Activated T-cell treated with anti-CD3 and anti-CD28 coated beads, Interleukin-2, amount 50 U/mL, for 1 hour (primary cell): Measurements from ENCODE around the gene GRIK4.
"Not testable (repeated sequence)": the region's sequence is repeated elsewhere in the genome, so short reads cannot be mapped to it uniquely, and the experiment has no call there.

Source experiments
- DNase-seq: peaks from one replicate; pipeline ENCODE4 v3.0.0-alpha.2; 2020

Gene GRIK4

GRCh38 chr11:120511116-120511819 is at the start of gene GRIK4:
GRIK4 (plus strand) TSS chr11:120511748; CDS start chr11:120660319, 148,571 bp downstream.
- peak; percentile 75 for DNase-seq

- no peak for DNase-seq
These were observed 48.7 kb upstream of the GRIK4 start for GRCh38 chr11:120462825-120463224.

- no peak for DNase-seq
These were observed 45.5 kb upstream of the GRIK4 start for GRCh38 chr11:120465921-120466534.

GRCh38 chr11:120467627-120468026 is 43.9 kb upstream of the GRIK4 start:
- DNase-seq = no peak

GRCh38 chr11:120471131-120471530 is 40.4 kb upstream of the GRIK4 start:
- DNase-seq = no peak

GRCh38 chr11:120471994-120472393 is 39.6 kb upstream of the GRIK4 start:
- no peak for DNase-seq

- no peak for DNase-seq
These were observed 38.0 kb upstream of the GRIK4 start for GRCh38 chr11:120473503-120473902.

GRCh38 chr11:120482149-120482548 is 29.4 kb upstream of the GRIK4 start:
- DNase-seq = no peak

- DNase-seq = no peak
These were observed 26.8 kb upstream of the GRIK4 start for GRCh38 chr11:120484722-120485121.

- no peak for DNase-seq
These were observed 25.4 kb upstream of the GRIK4 start for GRCh38 chr11:120486138-120486537.

GRCh38 chr11:120489799-120490198 is 21.7 kb upstream of the GRIK4 start:
- DNase-seq = no peak

GRCh38 chr11:120492486-120492885 is 19.1 kb upstream of the GRIK4 start:
- DNase-seq = no peak

- DNase-seq = no peak
These were observed 17.0 kb upstream of the GRIK4 start for GRCh38 chr11:120494595-120494994.

- DNase-seq = no peak
These were observed 12.5 kb upstream of the GRIK4 start for GRCh38 chr11:120499088-120499487.

GRCh38 chr11:120499859-120500258 is 11.7 kb upstream of the GRIK4 start:
- no peak for DNase-seq

- DNase-seq = no peak
These were observed 11.0 kb upstream of the GRIK4 start for GRCh38 chr11:120500414-120501071.

- no peak for DNase-seq
These were observed 10.1 kb upstream of the GRIK4 start for GRCh38 chr11:120501440-120501839.

- no peak for DNase-seq
These were observed 9.4 kb upstream of the GRIK4 start for GRCh38 chr11:120501976-120502755.

GRCh38 chr11:120503529-120503928 is 8.0 kb upstream of the GRIK4 start:
- not testable (repeated sequence) for DNase-seq

GRCh38 chr11:120505801-120506425 is 5.6 kb upstream of the GRIK4 start:
- no peak for DNase-seq

- DNase-seq = no peak
These were observed 2.0 kb upstream of the GRIK4 start for GRCh38 chr11:120509346-120510053.
